Natural killer cell (primary cell): ENCODE results near the gene CFD. TPM values are rescaled to one million over a fixed set of nuclear protein-coding genes. Genes with fewer than 3 reads are reported as not detected.

ENCODE experiments used
- ATAC-seq, 3 donors: fragments of 150-1000 bp in 2 of 3; fragments of 200-7000 bp in 1 of 3; cut with Tn5 transposase; 1 replicate in 1 of 3; 2 replicates in 2 of 3; pipeline ENCODE4 v1.10.0; 2021; ENCODE audit warnings: mild to moderate bottlenecking in 2 of 3, moderate library complexity in 2 of 3
- DNase-seq, 2 donors: peaks; one replicate each; pipeline versions ENCODE4 v3.0.0 to v3.0.0-alpha.2; 2013 to 2021; ENCODE audit warnings: mixed read lengths in 1 of 2
- H3K27ac ChIP-seq: one replicate; pipeline ENCODE4 v1.5.1; 2013; ENCODE audit warnings: mild to moderate bottlenecking, low read length
- H3K27me3 ChIP-seq: one replicate; pipeline ENCODE4 v1.6.1; 2013; ENCODE audit warnings: low read length; ENCODE audit not compliant: control insufficient read depth, insufficient read depth
- H3K36me3 ChIP-seq: one replicate; pipeline ENCODE4 v1.6.1; 2013; ENCODE audit warnings: low read length; ENCODE audit not compliant: control insufficient read depth, insufficient read depth
- H3K4me1 ChIP-seq: one replicate; pipeline ENCODE4 v1.6.1; 2013; ENCODE audit warnings: low read length; ENCODE audit not compliant: control insufficient read depth, insufficient read depth
- H3K4me3 ChIP-seq: one replicate; pipeline ENCODE4 v1.5.1; 2013; ENCODE audit warnings: low read length
- H3K9me3 ChIP-seq: one replicate; pipeline ENCODE4 v1.6.1; 2013; ENCODE audit warnings: low read length; ENCODE audit not compliant: control insufficient read depth, insufficient read depth
- H3K27ac Mint-ChIP-seq, 2 donors: one replicate each; pipeline ENCODE4 v1.8.0; 2022; ENCODE audit warnings: mild to moderate bottlenecking in 2 of 2, mixed read lengths in 2 of 2, moderate library complexity in 1 of 2
- H3K27me3 Mint-ChIP-seq, 2 donors: one replicate each; pipeline ENCODE4 v1.8.0; 2022; ENCODE audit warnings: low read depth in 2 of 2, mixed read lengths in 2 of 2
- H3K36me3 Mint-ChIP-seq: one replicate; pipeline ENCODE4 v1.8.0; 2022; ENCODE audit warnings: mixed read lengths
- H3K4me1 Mint-ChIP-seq, 2 donors: one replicate each; pipeline ENCODE4 v1.8.0; 2022; ENCODE audit warnings: mixed read lengths in 2 of 2
- H3K4me3 Mint-ChIP-seq: one replicate; pipeline ENCODE4 v1.8.0; 2022; ENCODE audit warnings: mild to moderate bottlenecking, moderate library complexity, mixed read lengths
- H3K9me3 Mint-ChIP-seq, 2 donors: one replicate each; pipeline ENCODE4 v1.8.0; 2022; ENCODE audit warnings: mixed read lengths in 2 of 2
- CTCF ChIP-seq: fragments of 200-600 bp; IDR thresholded peaks from one replicate; pipeline ENCODE4 v1.8.0; 2022; ENCODE audit warnings: antibody characterized with exemption
- WGBS: methylation state at CpG from one replicate; pipeline ENCODE4 v1.1.7; 2013; ENCODE audit warnings: missing lambda C conversion rate; ENCODE audit not compliant: insufficient coverage; 5-methylcytosine and 5-hydroxymethylcytosine counted together
- intact Hi-C: fragments of 100-400 bp; cut with micrococcal nuclease; formaldehyde crosslinking; loops from one replicate; pipeline ENCODE4 v1.14.2; 2022
- total RNA-seq, 4 donors: library from RNA; stranded (reverse); fragments of 120-200 nt in 1 of 4; gene quantifications; one replicate each; pipeline versions ENCODE4 v1.2.3 to v1.2.4, GENCODE V29; 2013 to 2022

CFD gene
- 10 to 100 TPM in 2 of 3 donors, 1 to 10 TPM in 1; 2.9 to 47.5 (median 10.4) TPM for total RNA-seq
- 2.0 TPM for total RNA-seq (2013)

GRCh38 chr19:858868-859843 lies at the start of gene CFD:
Gene CFD, plus strand, starts transcription at chr19:859664. Its CDS starts 26 bp downstream, at chr19:859690.
- intact Hi-C loops: no loop called here
- peaks cover 40% of the 10 kb centered on the region for H3K4me1 ChIP-seq
- Mint-ChIP-seq H3K27ac (no peak within 1 kb of the TSS), H3K4me3 (peak within 1 kb of the TSS; percentile 28), H3K27me3 (peaks cover 7 to 15% of the 10 kb centered on the region in 2 donors), H3K4me1 (peaks cover 12 to 21% of the 10 kb centered on the region in 2 donors), H3K36me3 (no peaks in the 10 kb centered on the region), H3K9me3 (no peaks in the 10 kb centered on the region)
- H3K27ac ChIP-seq: no peak within 1 kb of the TSS
- no peaks in the 10 kb centered on the region for H3K36me3 ChIP-seq
- TF ChIP-seq CTCF: no peak
- DNase-seq: no peak
- WGBS: 25% methylated on average over 22 of the region's 24 CpGs
- H3K9me3 ChIP-seq: no peaks in the 10 kb centered on the region
- ATAC-seq: peak in 1 of 3 donors; percentile 29
- peaks cover 7% of the 10 kb centered on the region for H3K27me3 ChIP-seq
- no peak within 1 kb of the TSS for H3K4me3 ChIP-seq

- Mint-ChIP-seq H3K36me3 (peaks cover 8% of the 10 kb centered on the region), H3K9me3 (no peaks in the 10 kb centered on the region), H3K27me3 (no peaks in the 10 kb centered on the region), H3K27ac (no peak overlapping the region), H3K4me3 (no peak overlapping the region), H3K4me1 (peaks cover 6% of the 10 kb centered on the region in 2 donors)
- Histone ChIP-seq H3K36me3 (peaks cover 59% of the 10 kb centered on the region), H3K27ac (no peak overlapping the region), H3K4me3 (no peak overlapping the region), H3K4me1 (no peaks in the 10 kb centered on the region), H3K9me3 (no peaks in the 10 kb centered on the region), H3K27me3 (no peaks in the 10 kb centered on the region)
- intact Hi-C loops: no loop called here
- no peak for DNase-seq
- WGBS: 92% methylated on average over 30 of the region's 30 CpGs
- no peak for TF ChIP-seq CTCF
- no peak for ATAC-seq
Measured at GRCh38 chr19:810077-810855, 49.2 kb upstream of the CFD start.

GRCh38 chr19:810883-811489 lies 48.5 kb upstream of the CFD start:
- Mint-ChIP-seq H3K27me3 (no peaks in the 10 kb centered on the region), H3K9me3 (no peaks in the 10 kb centered on the region), H3K4me3 (no peak overlapping the region), H3K27ac (peak overlapping the region in 1 of 2 donors; percentile 64), H3K36me3 (peaks cover 8% of the 10 kb centered on the region), H3K4me1 (peaks cover 6 to 10% of the 10 kb centered on the region in 2 donors)
- TF ChIP-seq CTCF: no peak
- Histone ChIP-seq H3K4me3 (no peak overlapping the region), H3K27me3 (no peaks in the 10 kb centered on the region), H3K36me3 (peaks cover 54% of the 10 kb centered on the region), H3K9me3 (no peaks in the 10 kb centered on the region), H3K4me1 (no peaks in the 10 kb centered on the region), H3K27ac (no peak overlapping the region)
- intact Hi-C loops: no loop called here
- WGBS: 91% methylated on average over 25 of the region's 25 CpGs
- DNase-seq (no peak), ATAC-seq (no peak)
